ENCODE data around the gene CGN. TPM values are rescaled to one million over a fixed set of nuclear protein-coding genes. Genes with fewer than 3 reads are reported as not detected.

The CGN gene, protein sequence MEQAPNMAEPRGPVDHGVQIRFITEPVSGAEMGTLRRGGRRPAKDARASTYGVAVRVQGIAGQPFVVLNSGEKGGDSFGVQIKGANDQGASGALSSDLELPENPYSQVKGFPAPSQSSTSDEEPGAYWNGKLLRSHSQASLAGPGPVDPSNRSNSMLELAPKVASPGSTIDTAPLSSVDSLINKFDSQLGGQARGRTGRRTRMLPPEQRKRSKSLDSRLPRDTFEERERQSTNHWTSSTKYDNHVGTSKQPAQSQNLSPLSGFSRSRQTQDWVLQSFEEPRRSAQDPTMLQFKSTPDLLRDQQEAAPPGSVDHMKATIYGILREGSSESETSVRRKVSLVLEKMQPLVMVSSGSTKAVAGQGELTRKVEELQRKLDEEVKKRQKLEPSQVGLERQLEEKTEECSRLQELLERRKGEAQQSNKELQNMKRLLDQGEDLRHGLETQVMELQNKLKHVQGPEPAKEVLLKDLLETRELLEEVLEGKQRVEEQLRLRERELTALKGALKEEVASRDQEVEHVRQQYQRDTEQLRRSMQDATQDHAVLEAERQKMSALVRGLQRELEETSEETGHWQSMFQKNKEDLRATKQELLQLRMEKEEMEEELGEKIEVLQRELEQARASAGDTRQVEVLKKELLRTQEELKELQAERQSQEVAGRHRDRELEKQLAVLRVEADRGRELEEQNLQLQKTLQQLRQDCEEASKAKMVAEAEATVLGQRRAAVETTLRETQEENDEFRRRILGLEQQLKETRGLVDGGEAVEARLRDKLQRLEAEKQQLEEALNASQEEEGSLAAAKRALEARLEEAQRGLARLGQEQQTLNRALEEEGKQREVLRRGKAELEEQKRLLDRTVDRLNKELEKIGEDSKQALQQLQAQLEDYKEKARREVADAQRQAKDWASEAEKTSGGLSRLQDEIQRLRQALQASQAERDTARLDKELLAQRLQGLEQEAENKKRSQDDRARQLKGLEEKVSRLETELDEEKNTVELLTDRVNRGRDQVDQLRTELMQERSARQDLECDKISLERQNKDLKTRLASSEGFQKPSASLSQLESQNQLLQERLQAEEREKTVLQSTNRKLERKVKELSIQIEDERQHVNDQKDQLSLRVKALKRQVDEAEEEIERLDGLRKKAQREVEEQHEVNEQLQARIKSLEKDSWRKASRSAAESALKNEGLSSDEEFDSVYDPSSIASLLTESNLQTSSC
- total RNA-seq: 0.19 TPM
- long read RNA-seq: 0 reads

DNA sequence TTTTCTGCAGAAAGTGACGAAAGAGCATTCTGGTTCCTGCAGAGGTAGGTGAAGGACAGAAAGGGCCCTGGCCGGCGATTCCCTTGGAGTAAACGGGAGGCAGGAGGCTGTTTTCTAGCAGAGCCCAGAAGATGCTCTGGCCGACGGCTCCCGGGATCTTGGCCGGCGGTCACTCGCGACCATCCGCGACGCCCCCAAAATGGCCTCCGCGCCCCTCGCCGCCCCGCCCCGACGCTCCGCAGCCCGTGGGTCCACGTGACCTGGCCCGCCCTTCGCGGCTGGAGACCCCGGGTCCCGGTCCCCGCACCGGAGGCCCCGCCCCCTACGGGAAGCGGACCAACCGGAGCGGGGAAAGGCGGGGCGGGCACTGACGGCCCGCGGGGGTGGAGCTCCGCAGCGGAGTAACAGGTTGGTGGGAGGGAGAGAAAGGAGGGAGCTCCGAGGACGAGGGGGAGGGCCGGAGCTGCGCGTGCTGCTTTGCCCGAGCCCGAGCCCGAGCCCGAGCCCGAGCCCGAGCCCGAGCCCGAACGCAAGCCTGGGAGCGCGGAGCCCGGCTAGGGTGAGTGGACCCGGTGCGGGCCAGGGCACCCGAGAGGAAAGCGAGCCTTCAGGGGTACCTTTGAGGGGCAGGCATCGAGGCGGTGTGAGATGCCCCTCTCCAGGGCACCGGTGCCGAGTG, at the start of gene CGN:
TSS of gene CGN (plus strand) at position 431 of the 679 bp plus-strand sequence. CDS start 7,133 bp downstream, outside the sequence.
- intact Hi-C loops (cut with DNase I): no loop called here
- DNase-seq (ENCODE audit: low spot score): peak; percentile 88

DNA sequence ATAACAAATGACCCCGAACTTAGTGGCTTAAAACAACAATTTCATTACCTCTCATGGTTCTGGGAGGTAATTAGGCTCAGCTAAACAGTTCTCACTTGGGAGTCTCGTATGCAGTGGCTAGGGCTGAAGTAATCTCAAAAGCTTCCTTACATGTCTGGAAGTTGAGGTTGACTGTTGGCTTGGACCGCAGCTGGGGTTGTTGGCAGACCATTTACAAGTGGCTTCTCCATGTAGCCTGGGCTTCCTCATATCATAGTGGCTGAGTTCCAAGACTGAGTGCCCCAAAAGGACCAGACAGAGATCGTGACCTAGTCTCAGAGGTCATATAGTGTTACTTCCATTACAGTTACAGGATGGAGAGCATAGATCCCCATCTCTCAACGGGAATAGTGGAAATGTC, 49.5 kb upstream of the CGN start:
- DNase-seq (ENCODE audit: low spot score): no peak
- intact Hi-C loops (cut with DNase I): no loop called here

DNA sequence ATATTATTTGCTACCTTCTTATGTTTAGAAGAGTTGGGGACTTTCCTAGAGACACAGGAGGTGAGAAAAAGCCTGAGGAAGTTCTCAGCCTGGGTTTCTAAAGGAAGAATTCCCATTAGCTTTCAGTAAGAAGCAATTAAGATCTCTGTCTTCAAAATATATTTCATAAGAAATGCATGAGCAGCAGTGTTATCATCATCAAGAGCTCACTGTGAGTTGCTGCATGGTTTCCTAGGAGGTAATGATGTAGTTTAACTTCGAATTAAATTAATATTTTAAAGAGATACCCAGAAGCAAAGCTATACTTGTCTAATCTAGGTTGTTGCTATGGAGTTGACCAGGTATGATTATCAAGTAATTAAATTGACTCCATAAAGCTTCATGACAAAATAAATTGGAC, 46.2 kb upstream of the CGN start:
- DNase-seq (ENCODE audit: low spot score): no peak
- intact Hi-C loops (cut with DNase I): no loop called here

DNA sequence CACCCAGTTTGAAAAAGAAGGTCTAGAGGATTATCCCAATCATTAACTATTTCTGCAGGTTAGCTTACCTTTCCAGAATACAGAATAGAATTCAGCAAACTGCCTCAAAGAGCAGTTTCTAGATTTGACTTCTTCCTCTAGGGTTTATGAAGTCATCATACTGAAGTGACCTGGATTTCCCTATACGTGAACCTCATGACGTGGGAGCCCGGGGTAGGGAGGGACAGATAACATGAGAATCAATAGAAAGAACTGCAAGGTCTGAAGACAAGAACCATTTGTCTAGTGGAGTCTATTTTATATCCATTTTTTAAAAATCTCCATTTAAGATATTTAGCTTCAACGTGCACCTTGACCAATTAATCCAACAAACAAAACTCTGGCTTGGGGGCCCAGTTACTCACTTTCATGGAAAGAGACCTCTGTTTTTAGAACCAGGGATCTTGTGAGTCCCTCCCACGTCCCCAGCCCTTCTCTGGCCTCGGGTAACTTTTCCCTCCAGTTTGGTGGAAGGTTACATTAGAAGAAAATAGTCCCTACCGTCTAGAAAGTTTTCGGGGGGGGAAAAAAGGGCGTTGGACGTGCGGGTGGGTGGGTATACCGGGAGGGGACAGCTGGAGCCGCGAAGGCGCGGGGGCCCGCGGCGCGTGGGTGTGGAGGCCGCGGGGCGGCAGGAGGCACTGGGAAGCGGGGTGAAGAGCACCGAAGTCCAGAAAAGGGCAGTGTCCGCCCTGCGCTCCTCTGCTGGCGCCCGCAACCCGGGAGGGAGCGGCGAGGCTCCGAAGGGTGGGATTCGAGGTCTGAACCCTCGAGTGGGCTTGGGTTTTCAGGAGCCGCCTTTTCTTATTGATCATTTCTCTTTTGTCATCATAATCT, 38.1 kb upstream of the CGN start:
- intact Hi-C loops (cut with DNase I): loop anchor here (1.0 kb wide), 1 partner anchor 14 kb away; the partner anchor contains the start of gene POGZ
- peak; percentile 76 for DNase-seq (ENCODE audit: low spot score)

DNA sequence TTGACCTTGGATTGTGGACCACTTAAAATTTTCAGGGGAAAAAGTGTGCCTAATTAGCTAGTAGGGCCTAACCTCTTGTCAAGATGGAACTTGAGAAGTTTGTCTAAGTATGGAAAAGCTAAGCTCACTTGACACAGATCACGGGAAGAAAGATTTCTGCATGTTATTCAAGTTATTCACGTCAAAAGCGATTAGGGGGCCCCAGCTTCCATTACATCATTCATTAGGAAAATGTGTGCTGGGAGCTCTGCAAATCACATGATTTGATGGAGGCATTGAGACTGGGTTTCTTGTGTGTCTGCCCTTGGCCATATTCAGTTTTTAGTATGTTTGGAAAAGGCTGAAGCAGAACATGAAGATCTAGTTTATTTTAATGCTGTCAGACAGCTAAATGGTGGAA, 36.4 kb upstream of the CGN start:
- intact Hi-C loops (cut with DNase I): no loop called here

DNA sequence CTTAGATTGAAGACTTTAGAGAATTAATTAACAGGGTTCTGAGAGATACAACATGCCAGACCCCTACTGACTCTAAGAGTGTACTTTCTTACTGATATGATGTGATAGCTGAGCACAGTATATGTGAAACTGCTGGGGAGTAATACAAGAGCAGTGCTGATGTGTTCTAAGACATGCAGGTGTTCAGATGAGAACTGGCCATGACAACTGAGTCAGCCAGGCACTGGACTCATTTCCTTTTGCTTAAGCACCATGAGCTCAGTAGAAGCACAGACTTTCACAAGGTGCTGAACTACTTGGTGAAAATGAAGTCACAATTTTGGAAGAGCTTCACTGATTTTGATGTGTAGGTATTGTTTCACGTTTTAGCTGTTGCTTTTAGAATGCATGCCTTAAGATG, 36.0 kb upstream of the CGN start:
- intact Hi-C loops (cut with DNase I): no loop called here
- DNase-seq (ENCODE audit: low spot score): no peak

More for the DNA sequence above, 36.4 kb upstream of the CGN start:
- DNase-seq (ENCODE audit: low spot score): no peak

DNA sequence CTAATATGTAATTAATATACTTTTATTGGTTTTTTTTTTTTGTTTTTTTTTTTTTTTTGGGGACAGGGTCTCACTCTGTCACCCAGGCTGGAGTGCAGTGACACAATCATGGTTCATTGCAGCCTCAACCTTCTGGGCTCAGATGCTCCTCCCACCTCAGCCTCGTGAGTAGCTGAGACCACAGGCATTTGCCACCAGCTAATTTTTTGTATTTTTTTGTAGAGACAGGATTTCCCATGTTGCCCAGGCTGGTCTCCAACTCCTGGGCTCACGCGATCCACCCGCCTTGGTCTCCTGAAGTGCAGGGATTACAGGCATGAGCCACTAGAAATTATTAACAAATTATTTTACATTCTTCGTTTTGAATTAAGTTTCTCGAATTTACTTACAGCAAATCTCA, 35.1 kb upstream of the CGN start:
- no peak for DNase-seq (ENCODE audit: low spot score)
- intact Hi-C loops (cut with DNase I): no loop called here

DNA sequence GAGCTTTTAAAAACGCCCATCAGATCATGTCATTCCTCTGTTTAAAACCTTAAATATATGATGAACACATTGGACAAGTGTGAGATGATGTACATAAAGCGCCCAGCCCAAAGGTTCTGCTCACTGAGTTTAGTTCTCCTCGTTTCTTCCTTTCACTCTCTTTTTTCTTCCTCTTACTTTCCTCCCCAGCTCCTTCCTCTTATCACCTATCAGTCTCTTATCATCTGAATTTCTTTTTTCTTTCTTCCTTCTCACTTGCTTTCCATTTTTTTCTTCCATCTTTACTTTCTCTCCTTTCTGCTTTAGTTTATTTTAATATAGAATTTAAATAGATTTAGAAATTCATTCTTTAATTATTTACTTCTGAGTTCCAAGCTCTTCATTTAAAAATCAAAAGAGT, 34.1 kb upstream of the CGN start:
- intact Hi-C loops (cut with DNase I): no loop called here
- DNase-seq (ENCODE audit: low spot score): no peak

DNA sequence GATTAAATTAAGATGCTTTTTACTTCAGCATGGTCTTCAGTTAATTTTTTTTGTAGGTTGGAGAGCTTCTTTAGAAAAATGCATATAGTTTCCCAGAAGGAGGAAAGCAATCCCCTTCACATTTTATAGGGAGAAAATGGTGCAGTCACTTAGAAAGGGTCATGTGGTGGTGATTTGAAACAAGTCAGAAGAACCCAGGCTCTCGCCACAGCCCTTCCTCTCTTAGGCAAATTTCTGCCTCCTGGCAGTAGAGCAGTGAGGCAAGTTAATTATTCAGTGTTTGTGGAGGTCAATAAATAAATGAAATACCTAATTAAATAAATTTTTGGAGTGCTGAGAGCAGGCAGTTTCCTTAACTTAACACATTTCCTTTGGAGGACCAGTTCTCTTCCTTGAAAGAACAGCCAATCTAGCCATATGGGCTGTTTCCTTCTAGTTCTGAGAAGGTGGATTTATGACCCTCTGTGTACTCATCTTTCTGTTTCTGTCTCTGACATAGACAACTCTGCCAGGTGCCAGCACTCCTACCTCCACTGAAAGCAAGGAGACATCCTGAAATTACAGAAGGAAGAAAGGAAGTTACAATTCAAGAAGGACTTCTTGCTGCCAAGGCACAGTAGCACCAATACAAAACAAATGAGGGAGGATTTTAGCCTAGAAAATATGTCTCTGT, 32.9 kb upstream of the CGN start:
- no peak for DNase-seq (ENCODE audit: low spot score)
- intact Hi-C loops (cut with DNase I): no loop called here

DNA sequence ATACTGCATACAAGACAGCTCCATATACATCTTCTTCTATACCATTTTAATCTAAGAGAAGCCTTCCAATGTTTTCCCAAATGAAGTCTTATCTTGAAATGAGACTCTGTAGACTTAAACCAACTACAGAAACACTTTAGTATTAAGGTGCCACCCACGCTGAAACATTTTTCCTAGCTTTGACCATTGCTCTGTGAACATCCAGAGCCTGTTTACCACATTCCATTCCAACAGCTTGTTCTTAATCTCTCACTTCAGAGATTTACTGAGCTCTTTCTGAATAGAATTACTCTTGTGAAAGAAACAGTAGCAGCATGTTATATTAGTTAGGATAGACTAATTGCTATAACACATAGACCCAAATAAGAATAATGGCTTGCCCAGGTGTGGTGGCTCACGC, 32.3 kb upstream of the CGN start:
- intact Hi-C loops (cut with DNase I): no loop called here
- DNase-seq (ENCODE audit: low spot score): no peak

DNA sequence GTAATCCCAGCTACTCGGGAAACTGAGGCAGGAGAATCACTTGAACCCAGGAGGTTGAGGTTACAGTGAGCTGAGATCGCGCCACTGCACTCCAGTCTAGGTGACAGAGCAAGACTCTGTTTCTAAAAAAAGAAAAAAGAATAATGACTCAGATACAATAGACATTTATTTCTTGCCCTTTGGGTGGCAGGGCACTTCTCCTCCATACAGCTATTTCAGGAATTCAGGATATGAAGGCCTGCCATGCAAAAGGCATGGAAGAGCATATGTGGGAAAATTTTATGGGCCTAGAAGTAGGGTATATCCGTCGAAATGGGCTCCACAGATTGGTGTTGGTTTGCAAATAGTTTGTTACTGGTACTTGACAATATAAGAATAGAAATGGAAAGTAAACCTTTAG, 31.7 kb upstream of the CGN start:
- no peak for DNase-seq (ENCODE audit: low spot score)
- intact Hi-C loops (cut with DNase I): no loop called here

DNA sequence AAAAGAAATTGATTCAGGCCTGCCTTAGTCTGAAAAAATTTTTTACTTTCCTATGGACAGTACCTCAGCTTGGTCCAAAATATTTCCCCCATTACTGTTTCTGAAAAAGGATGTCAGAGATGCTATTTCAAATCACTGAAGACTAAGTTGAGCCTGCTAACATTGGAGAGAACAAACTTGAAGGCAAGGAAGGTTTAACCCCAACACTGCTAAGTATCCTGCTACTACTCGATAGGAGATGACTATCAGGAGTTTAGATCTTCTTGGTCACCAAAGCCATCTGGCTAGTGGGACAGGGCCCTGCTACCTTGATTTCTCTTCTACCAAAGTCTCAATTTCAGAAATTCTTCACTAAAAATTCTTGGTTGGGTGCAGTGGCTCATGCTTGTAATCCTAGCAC, 29.2 kb upstream of the CGN start:
- no peak for DNase-seq (ENCODE audit: low spot score)
- intact Hi-C loops (cut with DNase I): no loop called here

DNA sequence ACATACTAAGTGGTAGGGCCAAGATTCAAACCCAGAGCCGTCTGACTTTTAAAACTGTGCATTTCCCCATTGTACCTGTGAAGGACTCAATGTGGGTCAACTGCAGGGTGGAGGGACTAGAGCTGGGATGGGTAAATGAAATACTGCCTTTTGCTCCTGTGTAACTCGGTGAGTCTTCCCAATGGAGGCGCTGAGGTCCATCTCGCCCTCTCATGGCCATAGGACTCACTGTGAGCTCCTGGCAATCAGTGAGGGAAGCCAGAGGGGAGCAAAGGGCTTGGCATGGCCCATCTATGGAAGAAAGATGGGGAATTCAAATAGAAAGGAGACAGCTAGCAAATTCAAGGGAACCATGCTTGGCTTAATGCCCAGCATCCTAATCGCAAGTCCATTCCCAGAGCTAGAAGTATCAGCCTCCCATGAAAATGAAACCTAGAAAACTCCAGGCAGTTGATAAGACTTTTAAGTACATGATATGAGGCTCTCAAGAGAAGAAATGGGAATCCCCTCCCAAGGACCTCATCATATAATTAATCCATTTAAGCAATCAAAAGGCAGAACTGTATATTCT, 25.4 kb upstream of the CGN start:
- DNase-seq (ENCODE audit: low spot score): no peak
- intact Hi-C loops (cut with DNase I): no loop called here

DNA sequence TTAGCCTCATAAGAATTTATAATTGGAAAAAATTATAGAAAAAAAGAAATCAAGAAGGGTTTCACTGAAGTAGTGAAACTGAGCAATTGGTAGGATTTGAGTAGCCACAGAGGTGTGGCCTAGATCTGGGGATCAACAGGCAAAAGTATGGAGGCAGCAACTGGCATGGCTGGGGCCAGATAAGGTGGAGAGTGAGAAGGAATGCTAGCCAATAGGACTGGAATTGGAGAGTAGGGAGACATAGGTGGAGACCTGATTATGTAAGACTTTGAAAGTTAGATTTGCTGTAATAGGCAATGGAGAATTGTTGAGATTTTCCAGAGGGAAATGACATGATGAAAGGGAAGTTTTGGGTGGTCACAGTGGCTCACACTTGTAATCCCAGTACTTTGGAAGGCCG, 24.6 kb upstream of the CGN start:
- no peak for DNase-seq (ENCODE audit: low spot score)
- intact Hi-C loops (cut with DNase I): no loop called here

DNA sequence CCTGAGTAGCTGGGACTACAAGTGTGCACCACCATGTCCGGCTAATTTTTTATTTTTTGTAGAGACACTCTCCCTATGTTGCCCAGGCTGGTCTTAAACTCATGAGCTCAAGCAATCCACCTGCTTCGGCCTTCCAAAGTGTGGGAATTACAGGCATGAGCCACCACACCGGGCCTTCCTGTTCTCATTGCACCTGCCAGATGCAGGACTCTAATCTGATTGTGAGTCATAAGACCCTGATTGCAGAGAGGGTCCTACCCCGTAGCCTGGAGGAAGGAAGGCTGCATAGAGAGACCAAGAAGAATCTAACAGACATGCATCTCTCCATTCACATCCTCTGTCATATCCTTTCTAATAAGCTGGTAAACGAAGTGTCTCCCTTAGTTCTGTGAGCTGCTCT, 19.5 kb upstream of the CGN start:
- intact Hi-C loops (cut with DNase I): no loop called here
- no peak for DNase-seq (ENCODE audit: low spot score)

DNA sequence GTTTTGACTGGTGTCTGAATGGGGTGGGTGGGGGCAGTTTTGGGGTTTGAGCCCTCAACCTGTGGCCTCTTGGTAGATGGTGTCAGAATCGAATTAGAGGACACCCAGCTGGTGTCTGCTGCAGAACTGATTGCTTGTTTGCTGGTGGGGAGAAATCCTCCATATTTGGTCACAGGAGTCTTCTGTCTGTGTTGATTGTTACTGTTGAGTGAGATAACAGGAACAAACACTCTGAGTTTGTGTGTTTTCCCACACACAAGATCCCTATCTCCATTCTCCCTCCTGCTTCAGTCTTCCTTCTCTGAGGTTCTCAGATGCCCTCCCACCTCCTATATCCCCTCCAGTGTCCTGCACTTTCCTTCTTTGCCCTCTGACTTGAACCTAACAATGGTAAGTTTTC, 19.1 kb upstream of the CGN start:
- no peak for DNase-seq (ENCODE audit: low spot score)
- intact Hi-C loops (cut with DNase I): no loop called here

DNA sequence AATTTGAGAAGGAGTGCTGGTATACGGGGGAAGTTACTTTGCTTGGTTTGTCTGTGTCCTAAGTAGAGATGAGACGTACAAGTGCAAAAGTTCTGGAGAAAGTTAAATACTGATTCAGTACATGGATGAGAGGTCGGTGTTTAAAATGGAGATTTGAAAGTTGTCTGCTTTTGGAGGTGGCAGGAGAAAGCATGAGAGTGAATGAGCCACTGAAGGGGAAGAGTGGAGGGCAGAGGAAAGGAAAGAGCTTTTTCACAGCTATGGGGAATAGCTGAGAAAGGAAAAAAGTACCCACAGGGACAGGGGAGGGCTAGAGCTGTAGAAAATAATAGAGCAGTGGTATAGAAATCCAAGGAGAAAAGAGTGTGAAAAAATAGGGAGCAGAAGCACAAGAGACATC, 18.1 kb upstream of the CGN start:
- intact Hi-C loops (cut with DNase I): no loop called here
- DNase-seq (ENCODE audit: low spot score): no peak

DNA sequence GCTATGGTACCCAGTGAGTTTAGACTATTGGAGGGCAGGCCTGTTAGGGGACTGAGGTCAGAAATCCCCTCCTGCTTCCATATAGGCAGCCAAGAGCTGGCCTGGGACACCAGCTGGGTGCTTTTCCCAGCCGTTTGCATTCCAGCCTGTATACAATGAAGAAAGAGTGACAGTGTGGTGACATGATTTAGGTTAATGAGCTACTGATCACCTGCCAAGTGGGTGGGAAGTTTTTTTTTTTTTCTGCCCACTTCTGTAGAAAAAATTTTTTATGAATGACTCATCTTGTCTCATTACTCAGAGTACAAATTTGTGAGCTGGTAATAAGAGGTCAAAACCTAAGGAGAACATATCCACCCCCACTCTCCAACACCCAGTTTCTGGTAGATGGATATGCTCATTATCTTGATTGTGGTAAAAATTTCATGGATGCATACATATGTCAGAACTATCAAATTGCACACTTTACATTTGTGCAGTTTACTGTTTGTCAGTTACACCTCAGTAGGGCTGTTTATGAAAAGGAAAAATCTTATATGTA, 16.4 kb upstream of the CGN start:
- no peak for DNase-seq (ENCODE audit: low spot score)
- intact Hi-C loops (cut with DNase I): no loop called here

Data from cardiac septum (tissue), 1 donor.